ENCODE results near the gene HP1BP3. TPM values are rescaled to one million over a fixed set of nuclear protein-coding genes. Genes with fewer than 3 reads are reported as not detected.

HP1BP3 gene
- total RNA-seq, 1 donor from 2014 or later = 399 TPM

Other genes with a start within 250 kb of the HP1BP3 start
- gene FAM43B, start 234.7 kb downstream of the HP1BP3 start, total RNA-seq = 0.16 TPM
- gene CDA, start 198.2 kb downstream of the HP1BP3 start, total RNA-seq = not detected
- 117 TPM for gene PINK1, start 153.8 kb downstream of the HP1BP3 start, total RNA-seq
- gene DDOST, start 125.9 kb downstream of the HP1BP3 start, total RNA-seq = 90.0 TPM
- 4.4 TPM for gene KIF17, start 69.3 kb downstream of the HP1BP3 start, total RNA-seq
- 0.62 TPM for gene SH2D5, start 54.6 kb downstream of the HP1BP3 start, total RNA-seq